Fibroblast of lung (primary cell): Measurements from ENCODE around the gene KMT2B.

Experiments used
- EZH2 ChIP-seq: IDR thresholded peaks from 2 replicates; pipeline ENCODE4 v1.5.1; 2012; ENCODE audit warnings: low read length, control low read depth, mild to moderate bottlenecking; ENCODE audit errors: missing control alignments
- TF ChIP-seq, protein P1 (sequence below), 2 donors: IDR thresholded peaks in 1 of 2; conservative IDR thresholded peaks in 1 of 2; 1 replicate in 1 of 2; 2 replicates in 1 of 2; pipeline ENCODE4 v1.5.1; 2011 to 2012; ENCODE audit warnings: low read length in 2 of 2, control low read depth in 1 of 2, inconsistent platforms in 1 of 2, low read depth in 1 of 2, mild to moderate bottlenecking in 1 of 2

DNA sequence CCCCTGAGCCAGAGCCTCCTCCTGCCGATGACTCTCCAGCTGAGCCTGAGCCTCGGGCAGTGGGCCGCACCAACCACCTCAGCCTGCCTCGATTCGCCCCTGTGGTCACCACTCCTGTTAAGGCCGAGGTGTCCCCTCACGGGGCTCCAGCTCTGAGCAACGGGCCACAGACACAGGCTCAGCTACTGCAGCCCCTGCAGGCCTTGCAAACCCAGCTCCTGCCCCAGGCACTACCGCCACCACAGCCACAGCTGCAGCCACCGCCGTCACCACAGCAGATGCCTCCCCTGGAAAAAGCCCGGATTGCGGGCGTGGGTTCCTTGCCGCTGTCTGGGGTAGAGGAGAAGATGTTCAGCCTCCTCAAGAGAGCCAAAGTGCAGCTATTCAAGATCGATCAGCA lies 3.6 kb downstream of the KMT2B start:
- TF ChIP-seq, protein P1, sequence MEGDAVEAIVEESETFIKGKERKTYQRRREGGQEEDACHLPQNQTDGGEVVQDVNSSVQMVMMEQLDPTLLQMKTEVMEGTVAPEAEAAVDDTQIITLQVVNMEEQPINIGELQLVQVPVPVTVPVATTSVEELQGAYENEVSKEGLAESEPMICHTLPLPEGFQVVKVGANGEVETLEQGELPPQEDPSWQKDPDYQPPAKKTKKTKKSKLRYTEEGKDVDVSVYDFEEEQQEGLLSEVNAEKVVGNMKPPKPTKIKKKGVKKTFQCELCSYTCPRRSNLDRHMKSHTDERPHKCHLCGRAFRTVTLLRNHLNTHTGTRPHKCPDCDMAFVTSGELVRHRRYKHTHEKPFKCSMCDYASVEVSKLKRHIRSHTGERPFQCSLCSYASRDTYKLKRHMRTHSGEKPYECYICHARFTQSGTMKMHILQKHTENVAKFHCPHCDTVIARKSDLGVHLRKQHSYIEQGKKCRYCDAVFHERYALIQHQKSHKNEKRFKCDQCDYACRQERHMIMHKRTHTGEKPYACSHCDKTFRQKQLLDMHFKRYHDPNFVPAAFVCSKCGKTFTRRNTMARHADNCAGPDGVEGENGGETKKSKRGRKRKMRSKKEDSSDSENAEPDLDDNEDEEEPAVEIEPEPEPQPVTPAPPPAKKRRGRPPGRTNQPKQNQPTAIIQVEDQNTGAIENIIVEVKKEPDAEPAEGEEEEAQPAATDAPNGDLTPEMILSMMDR (conservative IDR thresholded peaks at IDR 0.05 in 1 of 2, IDR thresholded peaks at IDR 0.05 in 1 of 2; ENCODE audit: low read depth in 1 of 2, low read length in 2 of 2): no peak
- no peak for TF ChIP-seq EZH2
